Stimulated activated CD4-positive, alpha-beta T cell treated with anti-CD3 and anti-CD28 coated beads, TNF-alpha, amount 100 ng/mL, for 48 hours (primary cell): ENCODE measurements around the gene FBXW5.
A peak's percentile ranks its signal among the peaks of the same experiment; 100 is the strongest.

Source experiments
- DNase-seq, 3 donors: peaks; one replicate each; pipeline ENCODE4 v3.0.0-alpha.2; 2020; ENCODE audit warnings: low read depth in 3 of 3

The FBXW5 gene

DNA sequence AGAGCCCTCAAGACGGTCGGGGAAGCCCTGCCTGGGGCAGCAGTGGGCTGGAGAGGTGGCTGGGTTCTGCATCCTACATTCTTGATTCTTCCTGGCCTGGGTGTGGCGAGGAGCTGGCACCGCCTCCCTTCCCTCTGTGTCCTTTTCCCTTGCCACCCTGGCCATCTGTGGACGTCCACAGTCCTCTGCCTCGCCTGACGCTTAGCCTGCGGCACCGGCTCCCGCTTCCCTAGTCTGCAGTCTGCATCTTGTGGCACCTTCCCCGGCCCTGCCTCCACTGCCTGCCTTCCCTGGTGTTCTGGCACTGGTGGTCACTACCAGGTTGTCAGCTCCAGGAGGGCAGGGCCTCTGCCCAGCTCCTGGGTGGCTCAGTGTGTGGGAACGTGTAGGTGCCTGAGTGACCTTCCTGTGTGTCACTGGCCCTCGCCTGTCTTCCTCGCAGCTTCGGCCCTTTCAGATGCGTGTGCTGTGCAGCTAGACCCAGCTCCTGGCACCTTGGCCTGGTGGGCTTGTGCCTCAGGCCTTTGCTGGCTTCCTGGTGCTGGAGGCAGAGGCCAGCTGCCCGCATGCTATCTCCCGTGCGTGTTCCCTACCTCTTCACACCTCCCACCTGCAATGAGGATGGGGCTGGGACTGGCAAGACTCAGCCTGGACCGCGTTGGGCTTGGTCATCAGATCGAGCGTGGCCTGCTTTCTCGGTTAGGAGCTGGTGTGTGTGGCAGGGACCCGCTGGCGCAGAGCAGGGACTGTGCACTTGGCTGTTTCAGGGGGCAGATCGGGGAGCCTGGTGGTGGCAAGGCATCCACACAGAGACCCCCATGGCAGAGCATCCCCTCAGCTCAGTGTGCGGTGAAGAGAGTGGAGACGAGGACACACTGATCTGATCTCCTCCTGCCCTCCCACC is 37.3 kb downstream of the FBXW5 start:
- DNase-seq: no peak

DNA sequence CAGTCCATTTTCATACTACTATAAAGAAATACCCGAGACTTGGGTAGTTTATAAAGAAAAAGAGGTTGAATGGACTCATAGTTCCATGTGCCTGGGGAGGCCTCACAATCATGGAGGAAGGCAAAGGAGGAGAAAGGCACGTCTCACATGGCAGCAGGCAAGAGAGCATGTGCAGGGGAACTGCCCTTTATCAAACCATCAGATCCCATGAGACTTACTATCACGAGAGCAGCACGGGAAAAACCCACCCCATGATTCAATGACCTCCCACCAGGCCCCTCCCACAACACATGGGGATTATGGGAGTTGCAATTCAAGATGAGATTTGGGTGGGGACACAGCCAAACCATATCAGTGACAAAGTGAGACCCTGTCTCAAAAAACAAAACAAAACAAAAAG is 38.3 kb downstream of the FBXW5 start:
- no peak for DNase-seq

DNA sequence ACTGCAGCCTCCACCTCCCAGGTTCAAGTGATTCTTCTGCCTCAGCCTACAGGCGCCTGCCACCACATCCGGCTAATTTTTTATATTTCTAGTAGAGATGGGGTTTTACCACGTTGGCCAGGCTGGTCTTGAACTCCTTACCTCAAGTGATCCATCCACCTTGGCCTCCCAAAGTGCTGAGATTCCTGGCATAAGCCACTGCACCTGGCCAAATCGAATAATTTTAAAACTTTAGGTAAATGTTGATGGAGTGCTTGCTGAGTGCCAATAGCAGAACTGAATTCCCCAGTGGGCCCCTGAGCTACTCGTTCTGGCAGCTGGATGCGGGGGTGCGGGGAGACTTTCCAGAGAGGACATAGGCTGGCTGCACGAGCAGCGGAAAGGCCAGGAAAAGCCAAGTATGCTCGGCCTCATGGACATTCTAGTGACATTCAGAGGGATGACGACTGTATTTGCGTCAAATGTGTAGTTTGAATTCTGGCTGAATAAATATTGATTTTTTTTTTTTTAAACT is 41.4 kb downstream of the FBXW5 start:
- no peak for DNase-seq

DNA sequence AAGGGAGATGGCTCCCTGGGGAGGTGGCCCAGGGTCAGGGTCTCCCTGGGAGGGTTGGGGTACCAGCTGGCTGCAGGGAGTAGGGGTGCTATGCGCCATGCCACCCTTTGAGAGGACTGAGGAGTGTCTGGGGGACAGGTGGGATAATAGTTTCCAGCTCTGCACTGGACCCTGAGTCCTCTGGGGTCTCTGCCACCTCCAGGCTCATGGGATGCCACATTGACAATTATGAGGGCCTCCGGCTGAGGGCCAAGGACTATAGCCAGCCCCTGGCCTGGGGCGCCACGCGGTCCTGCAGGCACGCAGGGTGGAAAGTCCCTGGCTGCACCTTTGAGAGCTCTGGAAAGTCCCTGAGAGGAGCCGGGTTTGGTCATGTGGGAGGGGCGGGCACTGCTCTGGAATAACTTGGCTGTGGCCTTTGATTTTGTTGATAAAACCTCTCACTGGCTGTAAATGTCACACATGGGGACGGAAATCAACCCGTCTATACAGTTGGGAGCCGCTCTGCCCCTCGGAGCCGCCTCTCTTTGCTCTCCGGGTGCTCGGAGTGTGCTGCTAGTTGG is 42.2 kb downstream of the FBXW5 start:
- peak; percentile 76 to 81 (median 77) for DNase-seq

DNA sequence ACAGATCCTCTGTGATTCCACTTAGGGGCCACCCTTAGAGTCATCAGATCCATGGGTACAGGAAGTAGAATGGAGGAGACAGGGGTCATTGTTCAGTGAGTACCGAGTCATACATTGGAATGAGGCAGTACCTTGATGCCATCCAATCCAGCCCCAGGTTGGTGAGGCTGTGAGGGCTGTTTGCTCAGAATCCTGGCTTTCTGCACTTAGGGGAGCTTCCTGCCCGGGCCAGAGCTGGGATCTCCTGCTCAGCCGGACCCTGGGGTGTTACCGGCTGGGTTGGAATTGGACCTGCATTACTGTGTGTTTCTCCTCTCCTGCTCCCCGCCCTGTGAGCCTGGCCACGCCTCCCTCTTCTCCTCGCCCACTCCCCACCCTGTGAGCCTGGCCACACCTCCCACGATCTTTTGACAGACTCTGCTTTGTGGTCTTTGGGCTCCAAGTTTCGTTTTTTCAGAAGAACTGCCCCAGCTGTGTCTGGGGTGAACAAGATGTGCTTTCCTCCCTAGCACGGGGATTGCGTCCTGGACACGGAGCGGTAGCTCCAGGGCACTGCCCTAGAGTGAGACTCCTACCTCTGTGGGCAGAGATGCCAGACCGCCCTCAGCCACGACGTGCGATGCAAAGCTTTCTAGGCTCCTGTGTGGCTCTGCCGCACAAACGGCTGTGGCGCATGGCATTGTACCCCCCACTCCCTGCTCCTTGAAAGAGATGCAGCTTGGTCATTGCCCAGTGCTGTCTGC is 42.9 kb downstream of the FBXW5 start:
- peak; percentile 50 to 71 (median 58) for DNase-seq

DNA sequence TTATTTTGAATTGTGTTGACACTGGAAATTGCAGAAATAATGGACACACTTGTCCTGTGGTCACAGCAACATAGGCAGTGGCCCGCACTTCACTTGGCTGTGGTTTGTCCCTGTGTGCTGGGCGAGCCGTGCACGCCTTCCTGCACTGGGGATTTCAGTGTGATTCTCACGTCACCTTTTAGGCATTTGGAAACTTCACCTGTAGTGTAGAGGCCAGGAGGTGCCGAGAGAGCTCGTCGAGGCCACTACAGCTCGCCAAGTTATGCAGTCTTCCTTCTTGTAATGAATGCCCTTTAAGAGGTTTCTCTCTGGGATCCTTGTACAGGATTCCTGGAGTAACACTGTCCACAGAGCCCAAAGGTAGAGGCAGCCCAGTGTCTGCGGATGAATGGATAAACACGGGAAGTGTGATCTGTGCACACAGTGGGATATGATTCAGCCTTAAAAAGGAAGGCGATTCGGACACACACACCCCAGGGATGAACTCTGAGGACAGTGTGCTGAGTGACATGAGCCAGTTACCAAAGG is 43.5 kb downstream of the FBXW5 start:
- DNase-seq: no peak

DNA sequence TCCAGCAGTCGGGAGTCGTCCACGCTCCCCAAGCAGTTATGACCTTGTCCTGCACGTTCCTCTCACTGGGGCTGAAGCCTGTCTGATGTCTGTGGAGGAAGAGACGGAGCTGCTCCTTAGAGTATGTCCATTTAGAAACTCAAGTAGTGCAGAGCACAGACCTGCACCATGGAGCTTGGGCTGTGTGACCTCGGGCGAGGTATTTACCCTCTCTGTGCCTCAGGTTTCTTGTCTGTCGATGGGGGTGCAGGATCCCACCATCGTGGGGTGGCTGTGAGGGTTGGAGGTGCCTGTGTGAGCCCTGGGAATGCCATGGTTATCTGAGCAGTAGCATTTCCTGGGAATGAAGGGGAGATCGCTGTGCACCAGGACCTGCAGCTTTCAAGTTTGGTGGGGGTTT is 44.0 kb downstream of the FBXW5 start:
- no peak for DNase-seq

DNA sequence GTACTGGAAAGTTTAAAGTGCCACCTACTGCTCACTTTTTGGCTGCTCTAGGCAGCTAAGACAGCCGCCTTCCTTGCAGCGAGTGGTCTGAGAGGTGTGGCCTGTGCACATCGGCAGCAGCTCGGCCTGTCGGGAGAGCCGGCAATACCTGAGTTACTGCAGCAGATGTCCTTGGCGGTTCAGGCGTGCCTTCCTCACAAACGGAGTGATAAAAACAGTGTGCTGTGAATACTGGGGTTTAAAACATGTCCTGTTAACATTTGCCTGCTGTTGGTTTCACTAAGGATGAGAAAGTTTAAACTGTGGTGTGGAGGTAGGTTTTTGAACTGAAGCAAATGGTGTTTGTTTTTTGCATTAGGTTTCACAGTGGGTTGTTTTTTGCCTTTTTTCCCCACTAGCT is 45.3 kb downstream of the FBXW5 start:
- no peak for DNase-seq

DNA sequence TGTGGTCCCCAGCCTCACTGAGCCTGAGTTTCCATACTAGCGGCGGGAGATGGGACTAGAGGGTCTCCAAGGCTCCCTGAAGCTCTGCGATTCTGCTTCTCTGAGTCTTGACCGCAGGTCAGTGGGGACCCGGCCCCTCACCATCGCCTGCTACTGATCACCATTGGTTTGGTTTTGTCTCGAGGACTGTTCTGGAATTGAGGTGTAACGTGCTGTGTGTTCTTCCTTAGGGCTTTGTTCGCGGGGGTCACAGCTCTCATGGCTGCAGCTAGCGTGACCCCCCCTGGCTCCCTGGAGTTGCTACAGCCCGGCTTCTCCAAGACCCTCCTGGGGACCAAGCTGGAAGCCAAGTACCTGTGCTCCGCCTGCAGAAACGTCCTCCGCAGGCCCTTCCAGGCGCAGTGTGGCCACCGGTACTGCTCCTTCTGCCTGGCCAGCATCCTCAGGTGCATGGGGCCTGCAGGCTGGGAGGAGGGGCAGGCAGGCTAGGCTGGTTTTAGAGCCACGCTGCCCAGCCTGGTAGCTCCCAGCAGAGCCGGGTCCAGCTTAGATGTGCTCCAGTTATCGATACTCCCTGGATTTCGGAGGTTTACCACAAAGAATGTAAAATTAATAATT is 45.9 kb downstream of the FBXW5 start:
- no peak for DNase-seq

DNA sequence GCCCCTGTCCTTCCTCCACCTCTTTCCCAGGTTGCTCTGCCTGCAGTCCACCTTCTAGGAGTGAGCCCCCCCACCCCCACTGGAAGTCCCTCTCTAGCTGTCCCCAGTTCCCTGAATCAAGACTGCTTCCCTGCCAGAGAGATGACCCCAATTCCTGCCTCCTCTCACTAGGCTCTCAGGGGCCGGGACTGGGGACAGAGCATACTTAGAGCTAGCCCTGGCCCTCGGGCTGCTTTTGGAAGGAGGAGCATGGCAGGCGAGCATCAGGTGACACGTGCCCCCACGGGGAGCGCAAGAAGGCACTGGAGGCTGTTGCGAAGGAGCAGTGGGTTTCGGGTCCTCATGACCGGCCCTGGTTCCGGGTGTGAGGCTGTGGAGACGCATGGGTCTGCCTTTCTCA is 48.5 kb downstream of the FBXW5 start:
- DNase-seq: no peak

DNA sequence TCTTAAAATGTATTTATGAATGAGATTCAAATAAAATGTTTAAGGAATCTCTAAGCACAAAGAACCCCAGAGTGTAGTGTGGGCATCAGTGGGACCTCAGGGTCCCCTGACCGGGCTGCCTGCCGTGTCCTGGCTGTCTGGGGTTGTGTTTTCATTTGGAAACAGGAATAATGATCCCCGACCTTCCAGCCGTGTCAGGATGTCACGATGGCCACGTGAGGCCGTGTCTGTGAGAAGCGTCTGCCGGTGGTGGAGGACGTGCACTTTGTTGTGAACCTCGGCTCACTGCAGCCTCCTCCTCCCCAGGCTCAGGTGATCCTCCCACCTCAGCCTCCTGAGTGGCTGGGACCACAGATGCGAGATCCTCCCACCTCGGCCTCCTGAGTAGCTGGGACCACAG is 53.9 kb downstream of the FBXW5 start:
- no peak for DNase-seq
